Prostate gland (tissue), 2 donors: Measurements from ENCODE around the gene UPK1B.

Experiments used
- CTCF ChIP-seq, 4 experiments: fragments of 200-600 bp in 2 of 4; fragments of 450-650 bp in 2 of 4; sonication (generic) in 2 of 4; IDR thresholded peaks; 1 replicate in 3 of 4; 2 replicates in 1 of 4; pipeline ENCODE4 v1.5.1; 2016 to 2019; ENCODE audit warnings: antibody characterized with exemption in 4 of 4, mild to moderate bottlenecking in 2 of 4, moderate library complexity in 2 of 4
- POLR2A ChIP-seq: fragments of 450-650 bp; IDR thresholded peaks from one replicate; pipeline ENCODE4 v1.6.1; 2016; ENCODE audit warnings: antibody characterized with exemption, mild to moderate bottlenecking

- TF ChIP-seq CTCF (IDR thresholded peaks at IDR 0.05) (no peak), POLR2A (no peak)
These were observed 55.8 kb downstream of the UPK1B start for GRCh38 chr3:119229190-119229589.
